Epithelial cell of esophagus (primary cell): ENCODE results near the gene PMPCA.

Experiments
- DNase-seq: peaks from one replicate; pipeline ENCODE4 v3.0.0; 2010; ENCODE audit warnings: low read depth
- H3K4me3 ChIP-seq: 2 replicates; pipeline ENCODE4 v1.5.1; 2011; ENCODE audit warnings: mild to moderate bottlenecking, low read length, control low read depth
- TF ChIP-seq, protein P1 (sequence below): IDR thresholded peaks from 2 replicates; pipeline ENCODE4 v1.5.1; 2011; ENCODE audit warnings: low read depth, mild to moderate bottlenecking, low read length, control low read depth, inconsistent platforms; ENCODE audit not compliant: insufficient read depth; ENCODE audit errors: missing control alignments

PMPCA gene

DNA sequence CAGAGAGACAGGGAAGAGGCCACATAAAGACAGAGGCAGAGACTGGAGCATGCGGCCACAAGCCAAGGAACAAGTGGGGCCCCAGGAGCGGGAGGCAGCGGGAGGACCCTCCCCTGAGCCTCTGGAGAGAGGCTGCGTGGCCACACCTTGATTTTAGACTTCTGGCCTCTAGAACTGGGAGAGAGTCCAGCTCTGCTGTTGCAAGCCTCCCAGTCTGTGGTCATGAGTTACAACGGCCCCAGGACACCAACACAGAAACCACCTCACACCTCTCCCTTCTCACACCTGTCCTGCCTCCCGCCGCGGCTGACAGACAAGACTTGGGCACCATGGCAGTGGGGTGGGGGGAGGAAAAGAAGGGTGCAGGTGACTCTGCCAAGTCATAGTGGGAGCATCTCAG, 27.0 kb downstream of the PMPCA start:
- TF ChIP-seq, protein P1, sequence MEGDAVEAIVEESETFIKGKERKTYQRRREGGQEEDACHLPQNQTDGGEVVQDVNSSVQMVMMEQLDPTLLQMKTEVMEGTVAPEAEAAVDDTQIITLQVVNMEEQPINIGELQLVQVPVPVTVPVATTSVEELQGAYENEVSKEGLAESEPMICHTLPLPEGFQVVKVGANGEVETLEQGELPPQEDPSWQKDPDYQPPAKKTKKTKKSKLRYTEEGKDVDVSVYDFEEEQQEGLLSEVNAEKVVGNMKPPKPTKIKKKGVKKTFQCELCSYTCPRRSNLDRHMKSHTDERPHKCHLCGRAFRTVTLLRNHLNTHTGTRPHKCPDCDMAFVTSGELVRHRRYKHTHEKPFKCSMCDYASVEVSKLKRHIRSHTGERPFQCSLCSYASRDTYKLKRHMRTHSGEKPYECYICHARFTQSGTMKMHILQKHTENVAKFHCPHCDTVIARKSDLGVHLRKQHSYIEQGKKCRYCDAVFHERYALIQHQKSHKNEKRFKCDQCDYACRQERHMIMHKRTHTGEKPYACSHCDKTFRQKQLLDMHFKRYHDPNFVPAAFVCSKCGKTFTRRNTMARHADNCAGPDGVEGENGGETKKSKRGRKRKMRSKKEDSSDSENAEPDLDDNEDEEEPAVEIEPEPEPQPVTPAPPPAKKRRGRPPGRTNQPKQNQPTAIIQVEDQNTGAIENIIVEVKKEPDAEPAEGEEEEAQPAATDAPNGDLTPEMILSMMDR, result no peak
- peak overlapping the region; percentile 65 for H3K4me3 ChIP-seq
- DNase-seq, result peak; percentile 33

DNA sequence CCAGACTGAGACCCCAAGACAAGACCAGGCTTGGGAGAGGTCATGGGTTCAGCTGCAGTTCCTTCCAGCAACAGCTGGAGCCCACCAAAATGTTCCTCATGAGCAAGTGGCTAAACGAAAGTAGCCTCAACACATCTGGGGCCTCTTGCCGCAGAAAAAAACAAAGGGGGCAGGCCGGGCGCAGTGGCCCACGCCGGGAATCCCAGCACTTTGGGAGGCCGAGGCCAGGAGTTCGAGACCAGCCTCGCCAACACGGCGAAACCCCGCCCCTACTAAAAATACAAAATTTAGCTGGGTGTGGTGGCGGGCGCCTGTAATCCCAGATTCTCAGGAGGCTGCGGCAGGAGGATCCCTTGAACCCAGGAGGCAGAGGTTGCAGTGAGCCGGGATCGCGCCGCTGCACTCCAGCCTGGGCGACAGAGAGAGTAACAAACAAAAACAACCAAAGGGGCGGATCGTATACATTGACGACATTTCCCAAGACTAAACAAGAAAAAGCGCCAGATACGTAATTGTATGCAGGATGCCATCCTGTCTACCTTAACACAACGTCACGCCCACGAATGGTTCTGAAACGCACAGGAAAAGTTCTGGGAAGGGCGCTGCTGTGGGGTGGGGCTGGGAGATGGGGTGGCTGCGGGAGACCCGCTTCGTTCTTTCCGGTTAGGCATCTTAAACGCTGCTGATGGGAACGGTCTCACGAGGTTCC, 27.5 kb downstream of the PMPCA start:
- DNase-seq, result peak; percentile 29
- TF ChIP-seq, protein P1, result no peak
- peak overlapping the region; percentile 65 for H3K4me3 ChIP-seq

GRCh38 chr9:136438548-136439480, 28.4 kb downstream of the PMPCA start:
- peak overlapping the region; percentile 65 for H3K4me3 ChIP-seq
- TF ChIP-seq, protein P1, result no peak
- DNase-seq, result peak; percentile 39

GRCh38 chr9:136439481-136440408, 29.3 kb downstream of the PMPCA start, which contains the start of gene INPP5E:
TSS of gene INPP5E (minus strand) at chr9:136439845. CDS start at chr9:136439419, 426 bp downstream.
- H3K4me3 ChIP-seq, result peak within 1 kb of the TSS; percentile 65
- DNase-seq, result peak; percentile 72
- TF ChIP-seq, protein P1, result peak; percentile 36

DNA sequence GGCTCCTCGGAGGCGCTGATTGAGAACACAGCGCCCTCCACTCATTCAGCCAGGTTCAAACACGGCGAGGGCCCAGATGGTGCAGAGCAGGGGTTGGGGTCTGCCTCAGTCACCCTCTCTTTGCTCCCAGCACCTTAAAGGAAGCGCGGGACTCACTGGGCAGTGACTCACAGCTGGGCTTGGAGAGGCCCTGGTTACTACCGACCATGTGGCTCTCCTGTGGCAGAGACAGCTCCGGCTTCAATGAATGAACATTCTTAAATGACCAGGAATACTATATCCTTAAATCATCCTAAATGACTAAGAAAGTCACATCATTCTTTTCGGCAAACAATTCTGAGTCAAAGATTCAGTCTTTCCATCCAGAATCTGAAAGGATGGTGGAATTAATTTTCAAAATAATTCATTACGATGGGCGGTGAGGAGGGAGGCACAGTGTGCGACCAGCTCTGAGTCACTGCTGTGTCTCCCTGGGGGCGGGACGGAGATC, 30.8 kb downstream of the PMPCA start:
- no peak overlapping the region for H3K4me3 ChIP-seq
- no peak for DNase-seq
- TF ChIP-seq, protein P1, result no peak

DNA sequence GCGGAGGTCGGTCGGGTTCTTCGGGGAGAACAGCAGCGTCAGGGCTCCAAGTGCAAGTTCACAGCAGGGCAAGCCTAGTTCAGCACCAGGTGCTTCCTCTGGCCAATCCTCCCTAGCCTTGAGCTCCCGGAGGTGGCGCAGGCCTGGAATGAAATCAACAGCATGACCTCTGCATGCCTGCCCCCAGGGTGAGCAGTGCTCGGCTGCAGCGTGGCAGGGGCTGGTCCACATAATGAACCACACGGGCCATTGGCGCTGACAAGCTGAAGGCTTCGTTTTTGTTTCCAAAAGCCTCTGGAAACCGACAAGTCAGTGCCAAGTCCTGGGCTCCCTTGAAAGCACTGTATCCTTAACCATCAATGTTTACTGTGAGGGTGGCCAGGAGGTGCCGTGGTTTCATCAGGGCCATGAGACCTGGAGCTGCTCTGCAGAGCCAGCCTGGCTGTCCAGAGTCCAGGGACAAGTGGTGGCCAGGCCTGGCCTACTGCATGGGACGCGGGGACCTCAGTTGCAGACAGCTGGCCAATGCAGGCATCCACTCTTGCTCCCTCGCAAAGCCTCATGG, 31.3 kb downstream of the PMPCA start:
- DNase-seq, result no peak
- H3K4me3 ChIP-seq, result no peak overlapping the region
- TF ChIP-seq, protein P1, result no peak
